HL-60 (cell line): ENCODE data around the gene DGLUCY.

Experiments used
- DNase-seq, 2 experiments: peaks; one replicate each; pipeline ENCODE4 v3.0.0-alpha.2; 2010 to 2020; ENCODE audit warnings: low read depth in 1 of 2, low spot score in 1 of 2
- H3K27ac ChIP-seq: fragments of 250-450 bp; sonication (Bioruptor Pico); replicated peaks from 2 replicates; pipeline ENCODE4 v1.5.1; 2020; ENCODE audit warnings: mild to moderate bottlenecking, moderate library complexity
- H3K27me3 ChIP-seq: fragments of 250-450 bp; sonication (Bioruptor Pico); 2 replicates; pipeline ENCODE4 v1.5.1; 2021; ENCODE audit warnings: mild to moderate bottlenecking, moderate library complexity; ENCODE audit not compliant: insufficient read depth, poor library complexity, severe bottlenecking
- H3K4me3 ChIP-seq: replicated peaks from 2 replicates; pipeline ENCODE4 v1.5.1; 2011; ENCODE audit warnings: mild to moderate bottlenecking, control low read depth, low read length; ENCODE audit not compliant: insufficient read depth
- CTCF ChIP-seq: IDR thresholded peaks from one replicate; pipeline ENCODE4 v1.5.1; 2011; ENCODE audit warnings: low read length, control low read depth, inconsistent platforms; ENCODE audit not compliant: insufficient read depth
- GABPA ChIP-seq: IDR thresholded peaks from 2 replicates; pipeline ENCODE4 v1.6.1; 2012; ENCODE audit warnings: low read depth
- POLR2AphosphoS5 ChIP-seq: IDR thresholded peaks from 2 replicates; pipeline ENCODE4 v1.6.1; 2012; ENCODE audit warnings: low read depth
- REST ChIP-seq: IDR thresholded peaks from 2 replicates; pipeline ENCODE4 v1.6.1; 2012; ENCODE audit warnings: low read depth; ENCODE audit not compliant: insufficient replicate concordance
- SPI1 ChIP-seq: IDR thresholded peaks from 2 replicates; pipeline ENCODE4 v1.6.1; 2012; ENCODE audit warnings: low read depth, mild to moderate bottlenecking, borderline replicate concordance

Gene DGLUCY

GRCh38 chr14:91241863-91242262, 128.0 kb downstream of the DGLUCY start:
- H3K27ac ChIP-seq: peak overlapping the region; percentile 85
- H3K4me3 ChIP-seq: peak overlapping the region; percentile 52
- peak; percentile 85 to 86 for DNase-seq
- TF ChIP-seq POLR2AphosphoS5 (peak; percentile 77), CTCF (no peak), GABPA (no peak), SPI1 (peak; percentile 99)
- H3K27me3 ChIP-seq: no peaks in the 10 kb centered on the region

- Histone ChIP-seq H3K4me3 (peak overlapping the region; percentile 52), H3K27me3 (no peaks in the 10 kb centered on the region), H3K27ac (peak overlapping the region; percentile 85)
- no peak for DNase-seq
- TF ChIP-seq GABPA (no peak), REST (no peak), SPI1 (no peak), CTCF (no peak), POLR2AphosphoS5 (no peak)
Observed at GRCh38 chr14:91242635-91243034, 128.8 kb downstream of the DGLUCY start.

GRCh38 chr14:91243074-91243471, 129.2 kb downstream of the DGLUCY start:
- DNase-seq: no peak
- no peak for TF ChIP-seq REST
- no peak for TF ChIP-seq SPI1
- no peak for TF ChIP-seq GABPA
- TF ChIP-seq CTCF: no peak
- TF ChIP-seq POLR2AphosphoS5: no peak
- Histone ChIP-seq H3K4me3 (peak overlapping the region; percentile 52), H3K27me3 (no peaks in the 10 kb centered on the region), H3K27ac (peak overlapping the region; percentile 85)

GRCh38 chr14:91244501-91244901, 130.6 kb downstream of the DGLUCY start, which contains the start of gene GPR68:
Gene GPR68, minus strand, starts transcription at chr14:91244704. Its CDS starts 9,654 bp downstream, at chr14:91235050.
- TF ChIP-seq CTCF (no peak), GABPA (no peak), POLR2AphosphoS5 (no peak), REST (no peak), SPI1 (no peak)
- Histone ChIP-seq H3K27ac (peak within 1 kb of the TSS; percentile 85), H3K27me3 (no peaks in the 10 kb centered on the region), H3K4me3 (peak within 1 kb of the TSS; percentile 19)
- peak; percentile 54 to 78 for DNase-seq
